HG02852 (cell line): ENCODE results near the gene SLC26A1.

ENCODE experiments used
- ATAC-seq: cut with Tn5 transposase; IDR thresholded peaks from one replicate; pipeline ENCODE4 v1.9.1; 2021; ENCODE audit warnings: mild to moderate bottlenecking, moderate library complexity; ENCODE audit not compliant: unreplicated experiment

The SLC26A1 gene

GRCh38 chr4:1013225-1014073 lies 20.2 kb upstream of the SLC26A1 start:
- ATAC-seq, result no peak

GRCh38 chr4:1012034-1012739 lies 19.0 kb upstream of the SLC26A1 start:
- no peak for ATAC-seq

- no peak for ATAC-seq
These were observed 18.4 kb upstream of the SLC26A1 start for GRCh38 chr4:1011666-1012033.

GRCh38 chr4:1011022-1011665 lies 17.9 kb upstream of the SLC26A1 start, which contains the start of gene FGFRL1:
Gene FGFRL1 (plus strand): TSS chr4:1011626. CDS start chr4:1012486, 860 bp downstream.
- ATAC-seq, result peak; percentile 33

- ATAC-seq, result peak; percentile 9
These were observed 17.3 kb upstream of the SLC26A1 start for GRCh38 chr4:1010395-1011021.

- ATAC-seq, result peak; percentile 46
These were observed 16.6 kb upstream of the SLC26A1 start for GRCh38 chr4:1009542-1010394.

- ATAC-seq, result no peak
These were observed 15.8 kb upstream of the SLC26A1 start for GRCh38 chr4:1008840-1009541.

GRCh38 chr4:1006856-1007255 lies 13.7 kb upstream of the SLC26A1 start:
- ATAC-seq, result no peak

- ATAC-seq, result no peak
These were observed 11.6 kb upstream of the SLC26A1 start for GRCh38 chr4:1004557-1005485.

GRCh38 chr4:1004071-1004418 lies 10.8 kb upstream of the SLC26A1 start:
- ATAC-seq, result no peak

- ATAC-seq, result no peak
These were observed 10.3 kb upstream of the SLC26A1 start for GRCh38 chr4:1003271-1004070.

- ATAC-seq, result no peak
These were observed 9.5 kb upstream of the SLC26A1 start for GRCh38 chr4:1002631-1003251.

- ATAC-seq, result no peak
These were observed 9.0 kb upstream of the SLC26A1 start for GRCh38 chr4:1002131-1002630.

- no peak for ATAC-seq
These were observed 8.4 kb upstream of the SLC26A1 start for GRCh38 chr4:1001561-1002130.

- ATAC-seq, result no peak
These were observed 7.6 kb upstream of the SLC26A1 start for GRCh38 chr4:1000686-1001260.

- no peak for ATAC-seq
These were observed 6.8 kb upstream of the SLC26A1 start for GRCh38 chr4:999882-1000425.
